CD8-positive, alpha-beta memory T cell (primary cell): ENCODE results near the gene CEP112. TPM values are rescaled to one million over a fixed set of nuclear protein-coding genes. Genes with fewer than 3 reads are reported as not detected.

ENCODE experiments used
- CTCF ChIA-PET: fragments of 350-600 bp; sonication (Branson Sonifier 250); formaldehyde crosslinking; loops from one replicate; lab custom pipeline; 2021; ENCODE audit warnings: antibody characterized with exemption; lab: Charles Lee
- POLR2A ChIA-PET: fragments of 350-600 bp; sonication (Branson Sonifier 250); formaldehyde crosslinking; loops from one replicate; lab custom pipeline; 2021; ENCODE audit warnings: antibody characterized with exemption; lab: Charles Lee
- DNase-seq, 5 donors: peaks; one replicate each; pipeline versions ENCODE4 v3.0.0 to v3.0.0-alpha.2; 2020 to 2022; ENCODE audit warnings: mixed read lengths in 1 of 5
- H3K27ac ChIP-seq: one replicate; pipeline ENCODE4 v1.7.0; 2013; ENCODE audit warnings: low read depth, mild to moderate bottlenecking, low read length, moderate library complexity
- H3K27me3 ChIP-seq: 2 replicates; pipeline ENCODE4 v1.7.0; 2013; ENCODE audit warnings: low read length, mild to moderate bottlenecking; ENCODE audit not compliant: insufficient read depth, poor library complexity, severe bottlenecking
- H3K36me3 ChIP-seq: 2 replicates; pipeline ENCODE4 v1.7.0; 2013; ENCODE audit warnings: mild to moderate bottlenecking, low read length, moderate library complexity; ENCODE audit not compliant: insufficient read depth
- H3K4me1 ChIP-seq: 2 replicates; pipeline ENCODE4 v1.7.0; 2013; ENCODE audit warnings: mild to moderate bottlenecking, low read length, moderate library complexity; ENCODE audit not compliant: insufficient read depth
- H3K4me3 ChIP-seq: 2 replicates; pipeline ENCODE4 v1.7.0; 2013; ENCODE audit warnings: mild to moderate bottlenecking, low read length
- H3K9me3 ChIP-seq: 2 replicates; pipeline ENCODE4 v1.7.0; 2013; ENCODE audit warnings: mild to moderate bottlenecking, low read length
- H3K27ac Mint-ChIP-seq, 8 donors: one replicate each; pipeline ENCODE4 v1.8.0; 2020 to 2021; ENCODE audit warnings: mixed read lengths in 8 of 8, mild to moderate bottlenecking in 6 of 8, inconsistent platforms in 3 of 8, moderate library complexity in 3 of 8
- H3K27me3 Mint-ChIP-seq, 2 donors: one replicate each; pipeline ENCODE4 v1.8.0; 2020 to 2021; ENCODE audit warnings: mixed read lengths in 2 of 2, mild to moderate bottlenecking in 1 of 2, moderate library complexity in 1 of 2
- H3K36me3 Mint-ChIP-seq, 3 donors: one replicate each; pipeline ENCODE4 v1.8.0; 2020 to 2021; ENCODE audit warnings: mixed read lengths in 3 of 3, inconsistent platforms in 1 of 3, mild to moderate bottlenecking in 1 of 3
- H3K4me1 Mint-ChIP-seq, 3 donors: one replicate each; pipeline ENCODE4 v1.8.0; 2020 to 2021; ENCODE audit warnings: mixed read lengths in 3 of 3, inconsistent platforms in 1 of 3, mild to moderate bottlenecking in 1 of 3
- H3K4me3 Mint-ChIP-seq, 7 donors: one replicate each; pipeline ENCODE4 v1.8.0; 2020 to 2021; ENCODE audit warnings: mixed read lengths in 7 of 7, mild to moderate bottlenecking in 6 of 7, moderate library complexity in 4 of 7, inconsistent platforms in 2 of 7
- H3K9me3 Mint-ChIP-seq, 5 donors: one replicate each; pipeline ENCODE4 v1.8.0; 2020 to 2022; ENCODE audit warnings: mixed read lengths in 5 of 5, mild to moderate bottlenecking in 3 of 5, moderate library complexity in 2 of 5, inconsistent platforms in 1 of 5
- polyA plus RNA-seq: library from polyadenylated mRNA; unstranded; fragments of 300-500 nt; fragmentation: Illumina TruSeq; gene quantifications from one replicate; pipeline ENCODE4 v1.2.3, GENCODE V29; 2021
- total RNA-seq, 2 experiments: library from RNA; stranded (reverse); gene quantifications; one replicate each; pipeline ENCODE4 v1.2.3, GENCODE V29; 2021

Gene CEP112
- total and polyA plus RNA-seq, 3 experiments from 2014 or later = 0.64 to 4.5 (median 3.0) TPM

DNA sequence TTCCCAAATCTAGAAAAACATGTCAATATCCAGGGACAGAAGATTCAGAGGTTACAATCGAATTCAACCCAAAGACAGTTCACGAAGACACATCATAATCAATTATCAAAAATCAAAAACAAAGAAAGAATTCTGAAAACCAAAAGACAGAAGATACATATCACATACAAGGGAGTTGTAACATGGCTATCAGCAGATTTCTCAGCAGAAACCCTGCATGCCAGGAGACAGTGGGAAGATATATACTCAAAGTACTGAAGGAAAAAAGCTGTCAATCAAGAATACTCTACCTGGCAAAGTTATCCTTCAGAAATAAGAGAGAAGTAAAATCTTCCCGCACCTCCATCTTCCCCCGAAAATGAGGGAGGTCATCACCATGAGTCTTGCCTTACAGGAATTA, 258.6 kb downstream of the CEP112 start:
- Mint-ChIP-seq H3K27me3 (peaks cover 0 to 4% of the 10 kb centered on the region in 2 donors), H3K36me3 (peaks cover 0 to 16% (median 1%) of the 10 kb centered on the region in 3 donors), H3K9me3 (peaks cover 14 to 23% (median 18%) of the 10 kb centered on the region in 5 donors), H3K4me1 (no peaks in the 10 kb centered on the region), H3K27ac (no peak overlapping the region), H3K4me3 (no peak overlapping the region)
- H3K4me3 ChIP-seq = no peak overlapping the region
- H3K27me3 ChIP-seq = no peaks in the 10 kb centered on the region
- DNase-seq = no peak
- H3K27ac ChIP-seq = no peak overlapping the region
- CTCF ChIA-PET = no interaction called here
- H3K36me3 ChIP-seq = no peaks in the 10 kb centered on the region
- POLR2A ChIA-PET = no interaction called here
- no peaks in the 10 kb centered on the region for H3K4me1 ChIP-seq
- no peaks in the 10 kb centered on the region for H3K9me3 ChIP-seq

DNA sequence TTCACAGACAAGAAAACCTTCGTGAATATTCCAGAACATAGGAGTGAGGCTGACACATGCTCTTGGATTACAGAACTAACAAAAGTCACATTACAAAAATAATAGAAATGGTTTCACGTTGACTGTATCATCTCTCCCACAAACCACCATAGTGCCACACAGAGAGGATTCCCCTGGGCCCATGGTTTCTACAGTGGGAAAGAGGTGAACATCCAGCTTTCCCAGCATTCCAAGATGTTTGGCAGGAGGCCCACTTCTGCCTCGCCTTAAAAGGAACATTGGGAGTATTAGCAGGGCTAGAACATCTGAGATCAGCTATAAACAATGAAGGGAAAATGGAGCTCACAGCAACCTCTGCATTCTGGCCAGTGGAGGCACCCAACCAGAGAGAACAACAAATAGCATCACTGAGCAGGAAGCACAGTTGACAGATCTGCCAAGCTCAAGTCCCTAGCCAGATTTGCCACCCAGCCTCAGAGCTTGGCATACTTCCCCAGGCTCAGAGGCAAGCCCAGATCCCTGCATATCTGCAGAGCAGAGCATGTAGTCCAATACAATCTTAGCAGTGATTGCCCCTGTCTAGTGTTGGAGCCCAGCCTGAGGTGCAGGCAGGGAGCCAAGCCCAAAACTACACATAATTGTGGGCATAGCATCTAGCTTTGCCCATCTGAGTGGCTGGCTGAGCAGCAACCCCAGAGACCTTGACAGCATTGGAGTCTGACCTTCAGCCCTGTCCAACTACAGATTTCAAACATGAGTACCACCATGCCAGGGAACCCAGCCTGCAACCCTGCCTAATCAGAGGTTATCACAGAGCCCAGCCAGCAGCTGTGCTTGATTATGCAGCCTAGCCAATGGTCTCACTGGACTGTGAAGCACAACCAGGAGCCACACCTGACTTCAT, 260.4 kb downstream of the CEP112 start:
- Mint-ChIP-seq H3K27ac (no peak overlapping the region), H3K4me1 (no peaks in the 10 kb centered on the region), H3K36me3 (peaks cover 3 to 24% (median 4%) of the 10 kb centered on the region in 3 donors), H3K27me3 (peaks cover 3 to 6% of the 10 kb centered on the region in 2 donors), H3K9me3 (peaks cover 14 to 23% (median 18%) of the 10 kb centered on the region in 5 donors), H3K4me3 (no peak overlapping the region)
- Histone ChIP-seq H3K27ac (no peak overlapping the region), H3K4me1 (no peaks in the 10 kb centered on the region), H3K4me3 (no peak overlapping the region), H3K27me3 (no peaks in the 10 kb centered on the region), H3K36me3 (no peaks in the 10 kb centered on the region), H3K9me3 (no peaks in the 10 kb centered on the region)
- ChIA-PET POLR2A (no interaction called here), CTCF (no interaction called here)
- no peak for DNase-seq

DNA sequence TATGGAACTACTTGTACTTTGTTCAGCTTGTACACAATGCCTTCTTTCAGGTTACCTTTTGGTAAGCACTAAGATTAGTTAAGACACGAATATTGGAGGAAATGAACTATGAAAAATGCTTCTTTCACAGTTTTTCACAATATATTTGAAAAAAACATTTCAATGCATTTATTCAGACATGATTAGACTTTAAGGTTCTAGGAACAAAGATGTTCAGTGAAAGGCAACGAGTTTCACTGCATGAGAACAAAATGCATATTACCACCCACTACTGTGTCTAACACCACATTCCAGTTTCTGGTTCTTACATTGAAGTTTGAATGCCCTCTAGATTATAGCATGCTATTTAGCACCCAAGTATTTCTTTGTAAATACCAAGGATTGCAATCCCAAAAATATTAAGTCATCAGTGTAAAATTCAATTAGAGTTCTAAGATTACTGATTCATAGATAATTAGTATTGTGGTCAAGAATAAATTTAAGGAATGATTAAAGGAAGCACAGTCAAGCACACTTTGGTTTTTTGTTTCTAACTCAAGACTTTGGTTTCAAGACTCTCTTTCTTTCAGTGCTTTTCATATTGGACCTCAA, 261.7 kb downstream of the CEP112 start:
- DNase-seq = no peak
- no peaks in the 10 kb centered on the region for H3K4me1 Mint-ChIP-seq
- Histone ChIP-seq H3K36me3 (no peaks in the 10 kb centered on the region), H3K27me3 (no peaks in the 10 kb centered on the region), H3K4me1 (no peaks in the 10 kb centered on the region), H3K27ac (no peak overlapping the region), H3K4me3 (no peak overlapping the region), H3K9me3 (no peaks in the 10 kb centered on the region)
- H3K27me3 Mint-ChIP-seq = peaks cover 3 to 6% of the 10 kb centered on the region in 2 donors
- ChIA-PET POLR2A (no interaction called here), CTCF (no interaction called here)
- no peak overlapping the region for H3K27ac Mint-ChIP-seq
- peaks cover 3 to 26% (median 4%) of the 10 kb centered on the region in 3 donors for H3K36me3 Mint-ChIP-seq
- H3K9me3 Mint-ChIP-seq = peaks cover 14 to 23% (median 16%) of the 10 kb centered on the region in 5 donors
- H3K4me3 Mint-ChIP-seq = no peak overlapping the region

DNA sequence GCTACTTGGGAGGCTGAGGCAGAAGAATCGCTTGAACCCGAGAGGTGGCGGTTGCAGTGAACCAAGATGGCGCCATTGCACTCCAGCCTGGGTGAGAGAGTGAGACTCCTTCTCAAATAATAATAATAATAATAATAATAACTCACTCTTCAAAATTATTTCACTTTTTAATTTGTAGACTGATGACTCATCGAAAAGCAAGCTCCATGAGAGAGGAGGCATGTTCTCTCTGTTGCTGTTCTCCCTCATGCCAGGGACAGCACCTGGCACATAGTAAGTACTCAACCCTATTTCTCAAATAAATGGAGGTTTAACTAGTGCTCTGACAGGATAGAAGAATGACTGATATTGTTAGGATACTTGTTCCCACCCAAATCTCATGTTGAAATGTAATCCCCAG, 265.3 kb downstream of the CEP112 start:
- Mint-ChIP-seq H3K4me3 (no peak overlapping the region), H3K36me3 (peaks cover 3 to 21% (median 4%) of the 10 kb centered on the region in 3 donors), H3K4me1 (no peaks in the 10 kb centered on the region), H3K9me3 (peaks cover 0 to 6% (median 0%) of the 10 kb centered on the region in 5 donors), H3K27me3 (peaks cover 3 to 4% of the 10 kb centered on the region in 2 donors), H3K27ac (no peak overlapping the region)
- DNase-seq = no peak
- Histone ChIP-seq H3K4me3 (no peak overlapping the region), H3K9me3 (no peaks in the 10 kb centered on the region), H3K36me3 (no peaks in the 10 kb centered on the region), H3K27ac (no peak overlapping the region), H3K4me1 (no peaks in the 10 kb centered on the region), H3K27me3 (no peaks in the 10 kb centered on the region)
- ChIA-PET CTCF (no interaction called here), POLR2A (no interaction called here)

DNA sequence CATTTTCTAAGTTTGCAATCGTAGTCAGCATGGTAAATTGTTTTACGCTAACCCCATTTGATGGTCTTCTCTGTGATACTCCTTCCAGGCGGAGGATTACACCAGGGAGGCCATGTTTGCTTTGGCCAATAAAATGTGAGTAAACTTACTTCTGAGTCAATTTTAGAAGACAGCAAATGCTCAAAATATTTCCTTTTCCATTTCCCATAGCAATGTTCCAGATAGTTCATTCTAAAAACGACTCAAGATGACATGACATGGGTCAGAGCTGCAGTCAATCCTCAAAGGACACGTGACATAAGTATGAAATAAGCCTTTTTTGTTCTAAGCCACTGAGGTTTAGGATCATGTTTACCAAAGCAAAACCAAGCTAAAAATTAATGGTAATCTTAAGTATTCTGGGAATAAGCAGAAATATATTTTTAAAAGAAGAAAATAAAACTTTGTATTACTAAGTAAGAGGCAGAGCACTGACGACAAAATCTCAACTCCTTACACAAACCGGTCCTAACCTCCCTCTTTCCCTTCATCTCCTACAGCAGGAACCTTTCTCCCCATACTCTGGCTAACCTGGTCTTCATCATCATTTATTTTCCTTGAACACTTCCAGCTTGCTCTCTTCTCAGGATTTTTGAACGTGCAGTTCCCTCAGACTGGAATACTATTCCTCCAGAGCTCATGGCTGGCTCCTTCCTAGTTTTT, 266.2 kb downstream of the CEP112 start:
- no peak overlapping the region for H3K4me3 Mint-ChIP-seq
- Histone ChIP-seq H3K9me3 (no peaks in the 10 kb centered on the region), H3K36me3 (no peaks in the 10 kb centered on the region), H3K4me3 (no peak overlapping the region), H3K27me3 (no peaks in the 10 kb centered on the region), H3K27ac (no peak overlapping the region), H3K4me1 (no peaks in the 10 kb centered on the region)
- DNase-seq = no peak
- POLR2A ChIA-PET = no interaction called here
- CTCF ChIA-PET = no interaction called here
- no peaks in the 10 kb centered on the region for H3K9me3 Mint-ChIP-seq
- peaks cover 0 to 7% (median 0%) of the 10 kb centered on the region in 3 donors for H3K4me1 Mint-ChIP-seq
- H3K27ac Mint-ChIP-seq = peak overlapping the region in 1 of 8 donors; percentile 48
- peaks cover 3 to 21% (median 4%) of the 10 kb centered on the region in 3 donors for H3K36me3 Mint-ChIP-seq
- peaks cover 3 to 4% of the 10 kb centered on the region in 2 donors for H3K27me3 Mint-ChIP-seq

GRCh38 chr17:65920996-65921395, 270.9 kb downstream of the CEP112 start:
- Mint-ChIP-seq H3K27ac (no peak overlapping the region), H3K27me3 (peaks cover 0 to 2% of the 10 kb centered on the region in 2 donors), H3K4me1 (peaks cover 0 to 8% (median 0%) of the 10 kb centered on the region in 3 donors), H3K36me3 (peaks cover 0 to 9% (median under 1%) of the 10 kb centered on the region in 3 donors), H3K9me3 (no peaks in the 10 kb centered on the region), H3K4me3 (no peak overlapping the region)
- no peak for DNase-seq
- no peaks in the 10 kb centered on the region for H3K27me3 ChIP-seq
- no peaks in the 10 kb centered on the region for H3K36me3 ChIP-seq
- H3K9me3 ChIP-seq = no peaks in the 10 kb centered on the region
- CTCF ChIA-PET = no interaction called here
- POLR2A ChIA-PET = no interaction called here
- no peak overlapping the region for H3K4me3 ChIP-seq
- H3K4me1 ChIP-seq = no peaks in the 10 kb centered on the region
- H3K27ac ChIP-seq = no peak overlapping the region

DNA sequence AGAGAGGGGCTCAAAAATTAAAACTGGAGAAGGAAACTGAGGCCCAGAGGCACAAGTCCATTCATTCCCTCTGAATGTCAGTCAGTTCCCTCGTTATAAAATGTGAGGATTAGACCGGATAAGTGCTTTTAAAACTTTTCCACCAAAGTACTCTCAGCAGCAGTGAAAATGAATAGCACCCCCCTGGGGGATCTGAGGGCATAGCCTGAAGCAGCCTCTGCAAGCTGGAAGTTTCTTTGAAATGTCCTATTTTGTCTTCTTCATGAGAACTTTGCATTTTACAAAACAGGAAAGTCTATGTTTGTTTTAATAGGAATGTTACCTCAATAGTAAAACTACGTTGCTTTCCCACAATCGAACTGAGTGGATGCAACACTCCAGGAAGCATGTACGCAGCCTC, 273.0 kb downstream of the CEP112 start:
- no peaks in the 10 kb centered on the region for H3K36me3 ChIP-seq
- no peaks in the 10 kb centered on the region for H3K9me3 ChIP-seq
- CTCF ChIA-PET = no interaction called here
- no peak overlapping the region for H3K4me3 ChIP-seq
- Mint-ChIP-seq H3K27me3 (peaks cover 0 to 1% of the 10 kb centered on the region in 2 donors), H3K9me3 (no peaks in the 10 kb centered on the region), H3K27ac (no peak overlapping the region), H3K36me3 (peaks cover 0 to 3% (median 0%) of the 10 kb centered on the region in 3 donors), H3K4me1 (peaks cover 5 to 23% (median 11%) of the 10 kb centered on the region in 3 donors), H3K4me3 (no peak overlapping the region)
- POLR2A ChIA-PET = no interaction called here
- peaks cover 7% of the 10 kb centered on the region for H3K4me1 ChIP-seq
- H3K27ac ChIP-seq = no peak overlapping the region
- no peaks in the 10 kb centered on the region for H3K27me3 ChIP-seq
- DNase-seq = no peak
